HCT116 (cell line): ENCODE data around the gene ORMDL3. TPM values are rescaled to one million over a fixed set of nuclear protein-coding genes. Genes with fewer than 3 reads are reported as not detected.

Source experiments
- ATAC-seq: fragments of 200-7000 bp; cut with Tn5 transposase; 2 replicates; pipeline ENCODE4 v1.9.1; 2020; ENCODE audit warnings: mild to moderate bottlenecking, moderate library complexity
- BruUV-seq: library from RNA; stranded (reverse); fragments of 400-500 nt; replicated peaks from 2 replicates; lab custom pipeline; 2021; lab: Mats Ljungman, UMichigan
- CTCF ChIA-PET: fragments of 300-600 bp; sonication (Branson Sonifier 250); formaldehyde crosslinking; loops from one replicate; lab custom pipeline; 2021; ENCODE audit warnings: antibody characterized with exemption; lab: Charles Lee
- POLR2A ChIA-PET: fragments of 300-600, 350-600 bp; sonication (Branson Sonifier 250); formaldehyde crosslinking; loops from one replicate; lab custom pipeline; 2021; ENCODE audit warnings: antibody characterized with exemption; lab: Charles Lee
- RAD21 ChIA-PET, 2 experiments: fragments of 300-600 bp; sonication (Branson Sonifier 250); formaldehyde crosslinking; loops; one replicate each; lab custom pipeline; 2023; ENCODE audit warnings: low total read pairs in 2 of 2; ENCODE audit not compliant: uncharacterized antibody in 2 of 2, unreplicated experiment in 2 of 2, low non-redundant PET in 1 of 2; lab: Charles Lee
- DNase-seq: peaks from one replicate; pipeline ENCODE4 v3.0.0-alpha.2; 2010; ENCODE audit warnings: low read depth, low spot score
- H2AFZ ChIP-seq: fragments of 200-600 bp; shearing (Covaris generic), sonication (generic); 2 replicates; pipeline ENCODE4 v1.6.1; 2017; ENCODE audit warnings: low read depth, mixed run types, mixed read lengths, antibody characterized with exemption, low read length; ENCODE audit not compliant: poor library complexity, severe bottlenecking
- H3K27ac ChIP-seq: 2 replicates; pipeline ENCODE4 v1.5.1; 2012; ENCODE audit warnings: low read depth, low read length
- H3K27me3 ChIP-seq: fragments of 200-600 bp; sonication (generic); 2 replicates; pipeline ENCODE4 v1.6.1; 2016; ENCODE audit warnings: mixed run types, low read length, mixed read lengths; ENCODE audit not compliant: insufficient read depth
- H3K36me3 ChIP-seq, 2 experiments: fragments of 200-500 bp in 1 of 2; fragments of 200-600 bp in 1 of 2; sonication (Bioruptor generic) in 1 of 2; sonication (generic) in 1 of 2; 2 replicates each; pipeline versions ENCODE4 v1.5.1 to v1.6.1; 2014 to 2016; ENCODE audit warnings: low read length in 2 of 2, inconsistent platforms in 1 of 2, mixed read lengths in 1 of 2, mixed run types in 1 of 2; ENCODE audit not compliant: insufficient read depth in 2 of 2, control insufficient read depth in 1 of 2
- H3K4me1 ChIP-seq, 2 experiments: fragments of 200-600 bp in 1 of 2; sonication (generic) in 1 of 2; 2 replicates each; pipeline versions ENCODE4 v1.5.1 to v1.6.1; 2012 to 2017; ENCODE audit warnings: low read length in 2 of 2, inconsistent platforms in 1 of 2, mild to moderate bottlenecking in 1 of 2, mixed read lengths in 1 of 2, mixed run types in 1 of 2, moderate library complexity in 1 of 2; ENCODE audit not compliant: insufficient read depth in 2 of 2, control insufficient read depth in 1 of 2
- H3K4me2 ChIP-seq: fragments of 200-600 bp; sonication (generic); 2 replicates; pipeline ENCODE4 v1.6.1; 2017; ENCODE audit warnings: mixed run types, low read length, mixed read lengths
- H3K4me3 ChIP-seq, 2 experiments: fragments of 200-600 bp in 1 of 2; sonication (generic) in 1 of 2; replicated peaks in 1 of 2; 2 replicates each; pipeline ENCODE4 v1.5.1; 2011 to 2016; ENCODE audit warnings: low read length in 2 of 2, control low read depth in 1 of 2, low read depth in 1 of 2, mild to moderate bottlenecking in 1 of 2, mixed read lengths in 1 of 2, mixed run types in 1 of 2
- H3K79me2 ChIP-seq: fragments of 200-600 bp; sonication (generic); 2 replicates; pipeline ENCODE4 v1.6.1; 2017; ENCODE audit warnings: mild to moderate bottlenecking, mixed run types, low read length, moderate library complexity, mixed read lengths; ENCODE audit not compliant: insufficient read depth
- H3K9ac ChIP-seq: fragments of 200-600 bp; sonication (generic); 2 replicates; pipeline ENCODE4 v1.6.1; 2016; ENCODE audit warnings: low read length, mixed read lengths
- H3K9me2 ChIP-seq: fragments of 200-600 bp; sonication (generic), shearing (Covaris generic); 2 replicates; pipeline ENCODE4 v1.6.1; 2017; ENCODE audit warnings: mixed run types, mild to moderate bottlenecking, moderate library complexity; ENCODE audit not compliant: insufficient read depth
- H3K9me3 ChIP-seq, 2 experiments: fragments of 200-500 bp in 1 of 2; fragments of 200-600 bp in 1 of 2; sonication (Bioruptor generic) in 1 of 2; sonication (generic) in 1 of 2; 2 replicates each; pipeline ENCODE4 v1.6.1; 2014 to 2017; ENCODE audit warnings: low read length in 2 of 2, mixed read lengths in 2 of 2, inconsistent platforms in 1 of 2, low read depth in 1 of 2, mild to moderate bottlenecking in 1 of 2, mixed run types in 1 of 2, moderate library complexity in 1 of 2; ENCODE audit not compliant: control insufficient read depth in 1 of 2, insufficient read depth in 1 of 2
- H4K20me1 ChIP-seq: fragments of 200-600 bp; sonication (generic), shearing (Covaris generic); 2 replicates; pipeline ENCODE4 v1.6.1; 2017; ENCODE audit warnings: mixed run types, mild to moderate bottlenecking, moderate library complexity; ENCODE audit not compliant: insufficient read depth
- CTCF ChIP-seq, 3 experiments: fragments of 200-600 bp in 1 of 3; sonication (generic) in 1 of 3; IDR thresholded peaks in 2 of 3; conservative IDR thresholded peaks in 1 of 3; 2 replicates each; pipeline ENCODE4 v1.5.1; 2012 to 2017; ENCODE audit warnings: low read depth in 2 of 3, low read length in 2 of 3, antibody characterized with exemption in 1 of 3, borderline replicate concordance in 1 of 3, control low read depth in 1 of 3, mild to moderate bottlenecking in 1 of 3, mixed read lengths in 1 of 3, mixed run types in 1 of 3, moderate library complexity in 1 of 3; ENCODE audit not compliant: insufficient read depth in 1 of 3
- EZH2phosphoT487 ChIP-seq: fragments of 200-600 bp; IDR thresholded peaks from 2 replicates; pipeline ENCODE4 v1.6.1; 2018; ENCODE audit warnings: antibody characterized with exemption, borderline replicate concordance
- RAD21 ChIP-seq: IDR thresholded peaks from 2 replicates; pipeline ENCODE4 v1.6.1; 2012; ENCODE audit warnings: low read depth, mild to moderate bottlenecking
- YY1 ChIP-seq: IDR thresholded peaks from 2 replicates; pipeline ENCODE4 v1.6.1; 2011; ENCODE audit warnings: low read length, low read depth, moderate library complexity, mild to moderate bottlenecking; ENCODE audit not compliant: insufficient replicate concordance; ENCODE audit errors: extremely low read depth
- ZBTB33 ChIP-seq: IDR thresholded peaks from 2 replicates; pipeline ENCODE4 v1.6.1; 2011; ENCODE audit warnings: mild to moderate bottlenecking, low read length, moderate library complexity; ENCODE audit not compliant: insufficient replicate concordance; ENCODE audit errors: extremely low read depth
- ZNF274 ChIP-seq: fragments of 200-500 bp; sonication (Bioruptor generic); IDR thresholded peaks from 2 replicates; pipeline ENCODE4 v1.6.1; 2014; ENCODE audit warnings: mild to moderate bottlenecking, low read depth, low read length, inconsistent platforms
- intact Hi-C: fragments of 100-400 bp; cut with micrococcal nuclease; formaldehyde crosslinking; loops from 2 replicates; pipeline ENCODE4 v1.10.0; 2022
- total RNA-seq: library from RNA; stranded (reverse); gene quantifications from one replicate; pipeline ENCODE4 v1.2.1, GENCODE V29; 2021; ENCODE audit not compliant: unreplicated experiment
- TF ChIP-seq, protein P1 (sequence below): IDR thresholded peaks from 2 replicates; pipeline ENCODE4 v1.6.1; 2012

The ORMDL3 gene
- total RNA-seq, 1 experiment from 2014 or later, result 46.9 TPM

DNA sequence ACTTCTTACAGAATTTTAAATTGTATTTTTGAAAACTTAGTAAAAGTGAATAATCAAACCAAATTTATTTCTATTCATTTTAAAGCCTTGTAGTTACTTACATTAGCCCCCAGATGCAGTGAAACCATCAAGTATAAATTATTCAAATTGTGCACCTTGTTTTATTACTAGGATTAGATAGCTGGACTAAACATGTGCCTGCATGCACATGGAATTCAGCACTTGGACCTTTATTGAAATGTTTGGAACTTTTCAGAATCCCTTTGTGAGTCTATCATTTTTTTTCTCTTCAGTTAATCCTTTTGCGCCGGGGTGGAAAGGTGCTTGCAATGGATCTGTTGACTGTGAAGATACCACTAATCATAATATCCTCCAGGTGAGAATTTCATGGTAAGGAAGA, 54.6 kb downstream of the ORMDL3 start:
- Histone ChIP-seq H3K9me2 (no peaks in the 10 kb centered on the region), H3K36me3 (no peaks in the 10 kb centered on the region), H3K4me2 (peak overlapping the region; percentile 28), H3K27ac (no peak overlapping the region), H3K79me2 (no peaks in the 10 kb centered on the region), H3K27me3 (0 out of 2 replicates have a peak, but pooled peaks cover 4% of the 10 kb centered on the region), H3K9me3 (no peaks in the 10 kb centered on the region), H3K9ac (no peak overlapping the region), H4K20me1 (no peaks in the 10 kb centered on the region), H3K4me1 (no peaks in the 10 kb centered on the region), H2AFZ (peak overlapping the region; percentile 14), H3K4me3 (no peak overlapping the region)
- DNase-seq (no peak), ATAC-seq (no peak)
- BruUV-seq, result no TSS peak
- RAD21 ChIA-PET, result no interaction called here
- POLR2A ChIA-PET, result interaction anchor here (1.1 kb wide), 1 partner anchor 228 kb away, joined by 3 read pairs; the partner anchor contains the start of gene NR1D1
- CTCF ChIA-PET, result interaction anchor here (0.9 to 2.6 kb wide), 6 partner anchors 86 to 296 kb away, joined by 3 to 15 read pairs (median 4); partner anchors contain the start of gene PSMD3
- intact Hi-C loops, result loop anchor here (5.0 kb wide), 1 partner anchor 110 kb away; the partner anchor contains the start of gene PSMD3
- no peak for TF ChIP-seq EZH2phosphoT487
- TF ChIP-seq YY1, result no peak
- no peak for TF ChIP-seq ZBTB33
- TF ChIP-seq ZNF274, result no peak
- peak; percentile 13 to 55 (median 40); a peak in 3 of 6 replicates for TF ChIP-seq CTCF (IDR thresholded peaks at IDR 0.05 in 2 of 3, conservative IDR thresholded peaks at IDR 0.05 in 1 of 3; ENCODE audit: borderline replicate concordance in 1 of 3, insufficient read depth in 1 of 3, low read depth in 2 of 3, low read length in 2 of 3)
- peak; percentile 68 for TF ChIP-seq RAD21
- TF ChIP-seq, protein P1, sequence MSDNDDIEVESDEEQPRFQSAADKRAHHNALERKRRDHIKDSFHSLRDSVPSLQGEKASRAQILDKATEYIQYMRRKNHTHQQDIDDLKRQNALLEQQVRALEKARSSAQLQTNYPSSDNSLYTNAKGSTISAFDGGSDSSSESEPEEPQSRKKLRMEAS, result peak; percentile 30; the same call in 1 of the 2 replicates
- TF ChIP-seq, all 23 proteins: peak for 3
